SK-N-SH (cell line): ENCODE data around the gene CDC123. TPM values are rescaled to one million over a fixed set of nuclear protein-coding genes. Genes with fewer than 3 reads are reported as not detected.

Experiments used
- CTCF ChIA-PET: fragments of 300-600, 350-600 bp; formaldehyde crosslinking; extraction: SDS; loops from one replicate; lab custom pipeline; 2021; lab: Yijun Ruan, JAX
- POLR2A ChIA-PET: fragments of 350-600 bp; sonication (Branson Sonifier 250); formaldehyde crosslinking; extraction: SDS; loops from one replicate; lab custom pipeline; 2020; ENCODE audit warnings: antibody characterized with exemption, inconsistent platforms; lab: Yijun Ruan, JAX
- DNase-seq: peaks from one replicate; pipeline ENCODE4 v3.0.0; 2012
- H2AFZ ChIP-seq: fragments of 200-600 bp; sonication (generic); 2 replicates; pipeline ENCODE4 v1.8.1; 2016; ENCODE audit warnings: antibody characterized with exemption, mild to moderate bottlenecking, low read depth
- H3F3A ChIP-seq: fragments of 200-600 bp; sonication (generic); replicated peaks from 2 replicates; pipeline ENCODE3; 2016; ENCODE audit warnings: antibody characterized with exemption, mild to moderate bottlenecking; ENCODE audit not compliant: insufficient read depth
- H3K27ac ChIP-seq, 2 experiments: fragments of 200-500 bp in 1 of 2; fragments of 200-600 bp in 1 of 2; sonication (Bioruptor generic) in 1 of 2; sonication (generic), shearing (Covaris generic) in 1 of 2; 2 replicates each; pipeline versions ENCODE4 v1.5.1 to v1.6.1; 2014 to 2016; ENCODE audit warnings: low read depth in 2 of 2, inconsistent platforms in 1 of 2, low read length in 1 of 2, mild to moderate bottlenecking in 1 of 2, mixed read lengths in 1 of 2
- H3K27me3 ChIP-seq: fragments of 200-600 bp; sonication (generic), shearing (Covaris generic); 2 replicates; pipeline ENCODE4 v1.6.1; 2016; ENCODE audit warnings: mixed run types; ENCODE audit not compliant: insufficient read depth
- H3K36me3 ChIP-seq, 2 experiments: fragments of 200-500 bp in 1 of 2; fragments of 200-600 bp in 1 of 2; sonication (Bioruptor generic) in 1 of 2; sonication (generic) in 1 of 2; replicated peaks in 1 of 2; 2 replicates each; pipeline versions ENCODE3 to v1.5.1; 2014 to 2016; ENCODE audit warnings: low read length in 1 of 2, mild to moderate bottlenecking in 1 of 2; ENCODE audit not compliant: insufficient read depth in 2 of 2, control insufficient read depth in 1 of 2
- H3K4me1 ChIP-seq, 2 experiments: fragments of 200-500 bp in 1 of 2; fragments of 200-600 bp in 1 of 2; sonication (Bioruptor generic) in 1 of 2; sonication (generic), shearing (Covaris generic) in 1 of 2; 2 replicates each; pipeline versions ENCODE4 v1.5.1 to v1.6.1; 2014 to 2016; ENCODE audit warnings: low read depth in 1 of 2, low read length in 1 of 2, mixed run types in 1 of 2; ENCODE audit not compliant: insufficient read depth in 2 of 2, control insufficient read depth in 1 of 2
- H3K4me2 ChIP-seq: fragments of 200-600 bp; sonication (generic), shearing (Covaris generic); 2 replicates; pipeline ENCODE4 v1.6.1; 2017; ENCODE audit warnings: mixed run types
- H3K4me3 ChIP-seq, 2 experiments: fragments of 200-500 bp in 1 of 2; fragments of 200-600 bp in 1 of 2; sonication (Bioruptor generic) in 1 of 2; sonication (generic), shearing (Covaris generic) in 1 of 2; 2 replicates each; pipeline versions ENCODE4 v1.5.1 to v1.8.1; 2014 to 2016; ENCODE audit warnings: low read depth in 2 of 2, inconsistent platforms in 1 of 2, low read length in 1 of 2, mild to moderate bottlenecking in 1 of 2, mixed read lengths in 1 of 2, moderate library complexity in 1 of 2
- H3K79me2 ChIP-seq: fragments of 200-600 bp; sonication (generic); 2 replicates; pipeline ENCODE4 v1.8.1; 2017; ENCODE audit warnings: mild to moderate bottlenecking; ENCODE audit not compliant: insufficient read depth
- H3K9ac ChIP-seq: fragments of 200-600 bp; sonication (generic); 2 replicates; pipeline ENCODE4 v1.6.1; 2017; ENCODE audit warnings: mixed run types
- H3K9me2 ChIP-seq: fragments of 200-600 bp; sonication (generic); 2 replicates; pipeline ENCODE4 v1.6.1; 2017; ENCODE audit warnings: mixed run types
- H3K9me3 ChIP-seq: fragments of 200-600 bp; sonication (generic); 2 replicates; pipeline ENCODE4 v1.6.1; 2017; ENCODE audit warnings: mixed run types, mild to moderate bottlenecking, moderate library complexity
- H4K20me1 ChIP-seq: fragments of 200-600 bp; sonication (generic); 2 replicates; pipeline ENCODE4 v1.6.1; 2017; ENCODE audit warnings: mild to moderate bottlenecking, mixed run types; ENCODE audit not compliant: insufficient read depth
- CHD2 ChIP-seq: fragments of 150-350 bp; IDR thresholded peaks from 2 replicates; pipeline ENCODE4 v1.6.1; 2018; ENCODE audit warnings: low read length; ENCODE audit not compliant: partially characterized antibody
- CTCF ChIP-seq: fragments of 200-600 bp; sonication (generic); IDR thresholded peaks from 2 replicates; pipeline ENCODE4 v1.6.1; 2017; ENCODE audit warnings: antibody characterized with exemption, mild to moderate bottlenecking, moderate library complexity
- ELF1 ChIP-seq: IDR thresholded peaks from 2 replicates; pipeline ENCODE4 v1.4.0; 2012
- EP300 ChIP-seq, 2 experiments: IDR thresholded peaks; 2 replicates each; pipeline versions ENCODE4 v1.4.0 to v1.6.1; 2012; ENCODE audit warnings: borderline replicate concordance in 1 of 2, low read depth in 1 of 2, low read length in 1 of 2
- EZH2phosphoT487 ChIP-seq: fragments of 200-600 bp; sonication (generic); IDR thresholded peaks from 2 replicates; pipeline ENCODE4 v1.6.1; 2017; ENCODE audit warnings: low read depth, mixed run types, mild to moderate bottlenecking, antibody characterized with exemption, moderate library complexity, borderline replicate concordance
- FOXJ3 ChIP-seq: sonication (generic); formaldehyde crosslinking; IDR thresholded peaks from 2 replicates; pipeline ENCODE4 v1.5.1; 2020; ENCODE audit warnings: mild to moderate bottlenecking, missing genetic modification reagents
- GABPA ChIP-seq: IDR thresholded peaks from 2 replicates; pipeline ENCODE4 v1.4.0; 2012; ENCODE audit warnings: low read depth, mild to moderate bottlenecking
- IRF3 ChIP-seq: fragments of 150-350 bp; IDR thresholded peaks from 2 replicates; pipeline ENCODE4 v1.6.1; 2016; ENCODE audit warnings: mild to moderate bottlenecking, low read depth, low read length
- MAX ChIP-seq: IDR thresholded peaks from 2 replicates; pipeline ENCODE4 v1.4.0; 2012; ENCODE audit warnings: low read depth
- MXI1 ChIP-seq: IDR thresholded peaks from 2 replicates; pipeline ENCODE4 v1.6.1; 2012; ENCODE audit warnings: mild to moderate bottlenecking, low read depth, low read length, improper control_type of control experiment
- NFIC ChIP-seq: IDR thresholded peaks from 2 replicates; pipeline ENCODE4 v1.4.0; 2012; ENCODE audit warnings: borderline replicate concordance
- SMC3 ChIP-seq: IDR thresholded peaks from 2 replicates; pipeline ENCODE4 v1.6.1; 2012; ENCODE audit warnings: low read depth, low read length, improper control_type of control experiment
- TAF1 ChIP-seq: IDR thresholded peaks from 2 replicates; pipeline ENCODE4 v1.6.1; 2012; ENCODE audit warnings: low read depth, mild to moderate bottlenecking, low read length, moderate library complexity, borderline replicate concordance
- USF1 ChIP-seq: IDR thresholded peaks from 2 replicates; pipeline ENCODE4 v1.4.0; 2012; ENCODE audit warnings: low read depth, borderline replicate concordance
- USF2 ChIP-seq: fragments of 150-350 bp; IDR thresholded peaks from 2 replicates; pipeline ENCODE4 v1.6.1; 2017; ENCODE audit warnings: antibody characterized with exemption, low read length, low read depth, borderline replicate concordance
- YY1 ChIP-seq: IDR thresholded peaks from 2 replicates; pipeline ENCODE4 v1.4.0; 2012; ENCODE audit warnings: low read depth, mild to moderate bottlenecking
- ZBTB33 ChIP-seq: IDR thresholded peaks from 2 replicates; pipeline ENCODE4 v1.4.0; 2012; ENCODE audit warnings: low read depth, borderline replicate concordance
- WGBS: methylation state at CpG from one replicate; pipeline ENCODE4 v1.1.6; 2017; ENCODE audit warnings: low lambda C conversion rate; 5-methylcytosine and 5-hydroxymethylcytosine counted together
- polyA plus RNA-seq, 3 experiments: library from polyadenylated mRNA; depleted of rRNA; stranded (reverse); fragments of >200 nt; gene quantifications; 2 replicates each; pipeline ENCODE4 v1.2.3, GENCODE V29; 2012

The CDC123 gene
- polyA plus RNA-seq, 1 of the 3 experiments (the other 2 are of a cell fraction) = 139 TPM

- TF ChIP-seq MAX (no peak), IRF3 (no peak)
- H3K4me1 ChIP-seq = no peaks in the 10 kb centered on the region
- H3K4me3 ChIP-seq = no peak overlapping the region
- POLR2A ChIA-PET = no interaction called here
- H3K9ac ChIP-seq = no peak overlapping the region
- no peaks in the 10 kb centered on the region for H3K27me3 ChIP-seq
- H3K79me2 ChIP-seq = no peaks in the 10 kb centered on the region
- WGBS = 85% methylated on average over 11 of the region's 11 CpGs
- no peaks in the 10 kb centered on the region for H3K9me2 ChIP-seq
- H3K9me3 ChIP-seq = no peaks in the 10 kb centered on the region
- no peak for DNase-seq
- no peaks in the 10 kb centered on the region for H3K36me3 ChIP-seq
- CTCF ChIA-PET = interaction anchor here (0.7 kb wide), 1 partner anchor 623 kb away, joined by 3 read pairs; no protein-coding TSS in a partner anchor
- no peak overlapping the region for H2AFZ ChIP-seq
- no peak overlapping the region for H3K4me2 ChIP-seq
- H3K27ac ChIP-seq = no peak overlapping the region
- no peaks in the 10 kb centered on the region for H3F3A ChIP-seq
- H4K20me1 ChIP-seq = no peaks in the 10 kb centered on the region
Measured at GRCh38 chr10:12279281-12279680, 83.3 kb downstream of the CDC123 start.

GRCh38 chr10:12287772-12288171, 91.8 kb downstream of the CDC123 start:
- no peak overlapping the region for H3K27ac ChIP-seq
- H3K9me3 ChIP-seq = no peaks in the 10 kb centered on the region
- no peak overlapping the region for H3K9ac ChIP-seq
- no peaks in the 10 kb centered on the region for H4K20me1 ChIP-seq
- ChIA-PET CTCF (no interaction called here), POLR2A (no interaction called here)
- no peaks in the 10 kb centered on the region for H3K79me2 ChIP-seq
- H3K36me3 ChIP-seq = no peaks in the 10 kb centered on the region
- TF ChIP-seq ZBTB33 = no peak
- no peak for TF ChIP-seq GABPA
- TF ChIP-seq MAX = no peak
- TF ChIP-seq NFIC = no peak
- TF ChIP-seq YY1 = no peak
- TF ChIP-seq ELF1 = no peak
- no peak for TF ChIP-seq USF1
- no peak for TF ChIP-seq SMC3
- no peak for TF ChIP-seq EP300 (IDR thresholded peaks at IDR 0.05; ENCODE audit: borderline replicate concordance in 1 of 2, low read depth in 1 of 2, low read length in 1 of 2)
- TF ChIP-seq IRF3 = no peak
- TF ChIP-seq EZH2phosphoT487 = no peak
- TF ChIP-seq TAF1 = no peak
- no peak for TF ChIP-seq MXI1
- no peak for TF ChIP-seq CTCF
- no peak for TF ChIP-seq FOXJ3 (CRISPR knock-in tag)
- no peak for TF ChIP-seq USF2
- TF ChIP-seq CHD2 = no peak
- no peaks in the 10 kb centered on the region for H3F3A ChIP-seq
- no peak overlapping the region for H3K4me2 ChIP-seq
- WGBS = 95% methylated on average over 10 of the region's 10 CpGs
- no peaks in the 10 kb centered on the region for H3K9me2 ChIP-seq
- no peak for DNase-seq
- H3K27me3 ChIP-seq = no peaks in the 10 kb centered on the region
- no peaks in the 10 kb centered on the region for H3K4me1 ChIP-seq
- H2AFZ ChIP-seq = no peak overlapping the region
- no peak overlapping the region for H3K4me3 ChIP-seq
